ENCODE results near the gene NUP98.
"Not testable (repeated sequence)": the region's sequence is repeated elsewhere in the genome, so short reads cannot be mapped to it uniquely, and the experiment has no call there.

Gene NUP98

DNA sequence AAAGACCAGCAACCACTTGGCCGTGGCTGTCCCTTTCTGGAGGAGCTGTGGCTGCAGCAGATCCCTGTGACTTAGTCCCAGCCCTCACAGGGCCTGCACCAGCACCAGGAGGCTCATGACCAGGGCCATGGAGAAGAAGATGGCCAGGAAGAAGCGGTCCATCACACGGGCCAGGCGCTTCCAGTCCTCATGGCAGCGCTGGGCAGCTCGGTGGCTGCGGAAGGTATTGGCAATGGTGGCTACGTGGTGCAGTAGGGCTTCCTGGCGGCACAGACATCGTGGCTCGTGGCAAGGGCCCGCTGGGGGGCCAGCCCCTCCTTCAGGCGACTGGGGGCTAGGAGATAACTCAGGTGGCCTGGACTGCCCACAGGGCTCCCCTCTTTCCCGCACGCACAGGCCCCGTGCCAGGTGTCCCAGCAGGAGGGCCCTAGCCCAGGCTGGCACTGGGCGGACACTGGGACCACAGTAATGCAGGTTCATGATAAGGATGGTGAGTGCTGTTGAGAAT lies 131.3 kb downstream of the NUP98 start:
- DNase-seq = no peak

GRCh38 chr11:3665336-3666022 lies 131.9 kb downstream of the NUP98 start:
- no peak for DNase-seq

DNA sequence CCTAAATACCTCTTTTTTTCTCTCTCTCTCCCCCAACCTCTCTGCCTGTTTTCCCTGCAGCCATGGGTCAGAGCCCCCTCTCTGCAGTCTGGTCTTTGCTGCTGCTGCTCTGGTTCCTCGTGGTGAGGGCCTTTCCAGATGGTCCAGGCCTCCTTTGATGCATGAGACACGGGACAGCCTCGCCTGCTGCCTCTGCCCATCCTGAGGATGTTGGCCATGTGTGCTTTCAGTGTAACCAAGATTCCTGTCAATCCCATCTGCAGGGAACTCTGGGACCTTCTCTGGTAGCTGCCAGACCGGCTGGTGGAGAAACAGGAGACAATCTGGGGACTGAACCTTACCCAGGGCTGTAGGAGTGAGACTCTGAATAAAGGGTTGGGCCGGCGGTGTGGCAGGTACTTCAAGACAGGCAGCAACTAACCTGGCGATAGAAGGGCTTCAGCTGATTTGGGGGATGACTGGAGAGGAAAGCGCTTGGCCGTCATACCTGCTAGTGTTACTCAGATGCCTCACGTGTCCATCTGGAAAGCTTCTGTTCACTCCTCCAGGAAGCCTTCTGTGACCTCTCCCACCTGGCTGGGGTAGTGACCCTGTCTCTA lies 133.2 kb downstream of the NUP98 start:
- DNase-seq = no peak

GRCh38 chr11:3662856-3663255 lies 134.5 kb downstream of the NUP98 start:
- no peak for DNase-seq

DNA sequence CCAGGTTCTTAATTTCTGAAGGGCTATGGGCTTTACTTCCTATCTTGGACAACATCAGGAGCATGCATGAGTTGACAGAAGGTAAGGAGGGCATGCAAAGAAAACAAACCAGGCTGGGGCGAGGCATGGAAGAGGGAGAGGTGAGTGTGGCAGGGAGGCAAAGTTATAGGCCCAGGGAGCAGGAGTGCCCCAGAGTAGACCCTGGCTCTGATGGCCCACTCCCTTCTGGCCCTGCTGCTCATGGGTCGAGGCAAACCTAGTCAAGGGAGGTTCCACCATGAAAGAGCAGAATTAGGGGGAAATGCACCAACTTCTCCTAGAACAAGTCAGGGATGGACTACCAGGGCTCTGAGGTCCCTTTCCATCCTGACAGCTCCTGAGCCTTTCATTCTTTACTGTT lies 136.4 kb downstream of the NUP98 start:
- DNase-seq = no peak

- no peak for DNase-seq
Observed at GRCh38 chr11:3659595-3660515, 137.5 kb downstream of the NUP98 start.

- DNase-seq = no peak
Observed at GRCh38 chr11:3658252-3658651, 139.1 kb downstream of the NUP98 start.

DNA sequence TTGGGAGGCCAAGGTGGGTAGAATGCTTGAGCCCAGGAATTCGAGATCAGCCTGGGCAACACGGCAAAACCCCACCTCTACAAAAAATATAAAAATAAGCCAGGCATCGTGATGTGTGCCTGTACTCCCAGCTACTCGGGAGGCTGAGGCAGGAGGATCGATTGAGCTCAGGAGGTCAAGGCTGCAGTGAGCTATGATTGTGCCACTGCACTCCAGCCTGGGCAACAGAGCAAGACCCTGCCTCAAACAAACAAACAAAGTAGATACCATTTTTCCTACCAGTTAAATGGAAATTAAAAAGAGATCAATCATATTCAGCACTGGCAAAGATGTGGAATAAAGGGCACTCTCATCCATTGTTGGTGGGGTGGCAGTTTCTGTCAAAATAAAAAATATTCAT lies 140.0 kb downstream of the NUP98 start:
- DNase-seq = not testable (repeated sequence)

DNA sequence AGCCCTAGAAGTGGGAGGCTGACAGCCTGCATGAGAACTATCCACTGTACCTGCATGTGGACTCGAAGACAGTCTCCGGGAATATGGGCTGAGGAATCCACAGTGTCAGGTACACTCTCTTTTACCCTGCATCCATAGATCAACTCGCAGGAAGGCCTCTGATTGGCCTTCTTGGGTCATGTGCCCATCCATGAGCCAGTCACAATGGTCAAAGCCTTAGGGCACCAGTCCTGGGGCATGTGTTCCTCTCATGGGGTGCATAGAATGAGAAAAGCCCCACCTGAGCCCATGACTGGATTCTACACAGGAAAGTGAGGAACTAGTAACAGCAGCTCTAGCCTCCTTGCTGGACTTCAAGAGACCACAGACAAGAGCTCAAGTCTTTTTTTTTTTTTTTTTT lies 141.8 kb downstream of the NUP98 start:
- DNase-seq = no peak

DNA sequence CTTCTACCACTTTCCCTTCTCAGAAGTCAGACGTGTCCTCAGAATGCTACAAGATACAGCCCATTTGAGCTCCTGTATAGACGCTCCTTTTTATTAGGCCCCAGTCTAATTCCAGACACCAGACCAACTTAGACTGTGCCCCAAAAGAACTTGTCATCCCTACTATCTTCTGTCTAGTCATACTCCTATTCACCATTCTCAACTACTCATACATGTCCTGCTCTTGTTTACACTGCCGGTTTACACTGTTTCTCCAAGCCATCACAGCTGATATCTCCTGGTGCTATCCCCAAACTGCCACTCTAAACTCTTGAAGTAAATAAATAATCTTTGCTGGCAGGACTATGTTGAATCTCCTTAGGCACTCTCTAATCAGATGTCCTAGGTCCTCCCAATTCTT lies 144.8 kb downstream of the NUP98 start:
- not testable (repeated sequence) for DNase-seq

- DNase-seq = not testable (repeated sequence)
Observed at GRCh38 chr11:3649374-3649773, 148.0 kb downstream of the NUP98 start.

DNA sequence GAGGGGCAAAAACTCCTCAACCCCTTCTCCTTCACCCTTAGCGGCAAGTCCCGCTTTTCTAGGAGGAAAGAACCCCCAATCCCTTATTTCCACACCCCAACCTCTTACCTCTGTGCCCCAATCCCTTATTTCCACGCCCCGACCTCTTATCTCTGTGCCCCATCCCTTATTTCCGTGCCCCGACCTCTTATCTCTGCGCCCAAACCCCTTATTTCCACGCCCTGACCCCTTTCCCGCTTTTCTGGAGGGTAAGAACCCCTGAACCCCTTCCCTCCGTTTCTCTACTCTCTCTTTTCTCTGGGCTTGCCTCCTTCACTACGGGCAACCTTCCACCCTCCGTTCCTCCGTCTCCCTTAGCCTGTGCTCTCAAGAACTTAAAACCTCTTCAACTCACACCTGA lies 148.5 kb downstream of the NUP98 start:
- not testable (repeated sequence) for DNase-seq

DNA sequence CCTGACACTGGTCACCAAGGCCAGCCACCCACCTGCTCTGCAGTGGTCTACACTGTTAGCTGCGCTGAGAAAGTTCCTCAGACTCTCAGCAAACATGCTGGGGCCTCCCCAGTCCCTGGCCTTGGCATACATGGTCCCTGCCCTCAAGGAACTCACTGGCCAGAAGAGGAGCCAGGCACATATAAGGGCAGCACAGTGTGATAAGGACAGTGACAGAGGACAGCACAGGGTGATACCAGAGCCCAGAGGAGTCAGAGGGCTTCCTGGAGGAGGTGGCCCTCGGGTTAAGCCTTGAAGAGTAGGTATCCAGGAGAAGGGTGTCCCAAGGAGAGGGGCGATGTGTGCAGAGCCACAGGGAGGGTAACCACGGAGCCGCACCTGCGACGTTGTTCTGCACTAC lies 151.8 kb downstream of the NUP98 start:
- no peak for DNase-seq

DNA sequence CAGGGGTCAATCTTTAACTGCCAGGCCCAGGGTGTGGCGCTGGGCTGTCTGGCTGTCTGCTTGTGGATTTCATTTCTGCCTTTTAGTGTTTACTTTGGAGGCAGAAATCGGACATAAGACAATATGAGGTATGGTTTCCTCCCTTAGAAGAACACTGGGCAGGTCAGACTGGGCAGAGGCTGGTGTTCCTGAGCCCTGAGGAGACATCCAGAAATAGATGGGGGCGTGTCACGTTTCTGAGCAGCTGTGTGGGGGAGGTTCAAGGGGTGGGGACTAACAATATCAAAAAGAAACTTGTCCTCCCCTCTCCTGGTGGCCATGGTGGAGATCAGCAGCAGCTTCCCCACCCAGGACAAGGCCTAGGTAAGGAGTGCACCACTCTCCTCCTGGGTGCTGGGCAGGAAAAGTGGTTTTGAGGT lies 152.5 kb downstream of the NUP98 start, which contains the start of gene ART1:
Gene ART1 (plus strand): TSS at position 312 of the 419 bp plus-strand sequence. CDS start 14,086 bp downstream, outside the sequence.
- DNase-seq = no peak

DNA sequence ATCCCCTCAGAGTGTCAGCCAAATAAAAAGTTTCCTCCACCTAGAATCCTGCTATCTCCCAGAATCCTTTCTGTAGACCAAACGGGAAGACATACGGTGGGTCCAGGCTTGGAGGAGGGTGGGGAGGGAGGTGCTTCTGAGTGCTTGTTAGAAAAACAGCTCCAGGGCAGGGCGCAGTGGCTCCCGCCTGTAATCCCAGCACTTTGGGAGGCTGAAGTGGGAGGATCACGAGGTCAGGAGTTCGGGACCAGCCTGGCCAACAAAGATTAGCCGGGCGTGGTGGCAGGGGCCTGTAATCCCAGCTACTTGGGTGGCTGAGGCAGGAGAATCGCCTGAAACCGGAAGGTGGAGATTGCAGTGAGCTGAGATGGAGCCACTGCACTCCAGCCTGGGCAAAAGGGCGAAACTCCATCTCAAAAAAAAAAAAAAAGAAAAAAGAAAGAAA lies 154.2 kb downstream of the NUP98 start:
- DNase-seq = not testable (repeated sequence)

DNA sequence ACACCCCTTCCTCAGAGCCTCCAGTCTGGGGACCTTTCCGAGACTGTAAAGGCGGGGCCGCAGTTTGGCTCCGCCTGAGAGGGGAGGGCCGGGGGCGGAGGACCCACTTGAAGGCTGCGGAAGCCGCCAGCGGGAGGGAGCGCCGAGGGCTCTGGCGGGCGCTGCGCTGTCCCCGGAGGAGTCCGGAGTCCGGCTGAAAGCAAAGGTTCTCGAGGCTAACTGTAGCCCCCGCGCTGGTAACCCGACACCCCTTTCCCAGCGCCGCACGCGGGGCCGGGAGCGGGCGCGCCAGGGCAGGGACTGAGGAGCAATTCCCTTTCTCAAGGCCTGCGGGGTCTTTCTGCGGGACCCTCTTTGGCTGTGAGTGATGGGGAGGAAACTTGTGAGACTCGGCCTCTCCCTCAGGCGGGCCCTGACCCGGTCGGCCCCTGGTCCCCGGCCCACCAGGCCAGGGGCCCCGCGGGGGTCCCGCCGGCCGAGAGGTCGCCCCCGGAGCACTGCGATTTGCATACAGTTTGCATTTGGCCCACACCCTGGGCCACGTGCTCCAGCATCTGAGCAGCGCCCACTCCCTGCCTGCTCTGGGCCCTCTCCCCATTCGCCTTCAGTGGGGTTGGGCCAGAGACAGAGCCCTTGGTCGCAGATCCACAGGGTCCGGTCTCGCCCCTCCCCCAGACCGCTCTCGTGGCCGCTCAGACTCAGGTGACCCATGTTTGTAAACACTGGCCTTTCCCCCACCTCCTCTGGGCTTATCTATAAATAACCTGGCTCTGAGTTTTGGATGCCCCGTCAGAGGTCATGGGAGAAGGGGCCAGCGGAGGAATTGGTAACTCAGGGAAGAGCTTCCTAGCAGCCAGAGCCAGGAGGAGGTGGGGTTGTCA lies 155.0 kb downstream of the NUP98 start:
- peak; percentile 83 to 85 for DNase-seq

DNA sequence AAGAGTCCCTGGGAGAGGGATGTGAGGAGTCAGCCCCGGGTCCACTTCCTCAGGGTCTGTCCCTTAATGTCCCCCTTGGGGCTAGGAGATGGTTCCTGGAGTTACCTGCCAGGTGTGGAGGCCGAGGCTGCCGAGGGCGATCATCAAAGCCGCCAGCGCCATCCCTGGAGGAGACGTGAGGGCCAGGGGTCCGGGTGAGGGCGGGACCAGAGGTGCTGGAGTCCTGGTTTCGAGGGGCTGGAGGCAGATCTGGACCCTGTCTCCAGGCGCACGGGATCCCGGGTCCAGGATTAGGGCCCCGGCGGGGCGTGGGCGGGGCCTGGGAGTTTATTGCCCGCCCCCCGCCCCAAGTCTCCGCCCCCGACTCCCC lies 155.7 kb downstream of the NUP98 start, which contains the start of gene ART5:
Gene ART5 (minus strand): TSS at position 292 of the 370 bp plus-strand sequence. CDS start 130 bp downstream, at position 162.
- DNase-seq = no peak

GRCh38 chr11:3641191-3641590 lies 156.2 kb downstream of the NUP98 start:
- DNase-seq = no peak

GRCh38 chr11:3639841-3640240 lies 157.5 kb downstream of the NUP98 start:
- DNase-seq = no peak

DNA sequence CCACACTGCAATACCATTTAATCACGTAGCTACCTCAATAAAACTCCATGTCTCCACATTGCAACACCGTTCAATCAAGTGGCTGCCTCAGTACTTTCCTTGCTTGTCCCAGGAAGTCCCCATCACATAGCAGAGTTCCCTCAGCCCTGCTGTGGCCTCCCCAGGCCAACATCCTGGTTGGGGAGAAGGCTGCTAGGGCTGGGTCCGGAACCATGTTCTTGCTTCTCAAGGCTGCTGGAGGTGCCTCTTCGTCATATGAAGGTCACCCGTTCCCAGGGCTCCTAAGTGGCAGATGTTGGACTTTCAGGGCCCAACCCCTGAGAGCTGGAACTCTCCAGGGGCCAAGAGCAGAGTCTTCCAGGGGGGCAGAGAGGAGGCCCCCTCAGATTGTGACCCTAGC lies 158.8 kb downstream of the NUP98 start:
- DNase-seq = no peak

DNA sequence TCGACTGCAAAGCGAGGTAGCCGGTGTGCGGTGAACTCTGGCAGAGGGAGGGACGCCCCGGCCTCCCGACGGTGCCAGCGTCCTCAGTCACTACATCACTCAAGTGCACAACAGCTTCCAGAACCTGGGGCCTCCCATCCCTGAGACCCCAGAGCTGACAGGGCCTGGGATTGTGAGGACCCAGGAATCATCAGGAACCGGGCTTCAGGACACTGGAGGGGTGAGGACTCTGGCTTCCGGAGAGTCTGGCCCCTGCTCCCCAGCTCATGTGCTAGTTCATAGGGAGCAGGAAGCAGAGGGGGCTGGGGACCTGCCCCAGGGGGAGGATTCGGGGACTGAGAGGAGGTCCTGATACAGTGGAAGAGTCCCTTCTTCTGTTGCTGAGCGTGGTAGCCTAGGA lies 160.2 kb downstream of the NUP98 start:
- no peak for DNase-seq
